Colon (tissue), 2 donors: ENCODE measurements around the gene NUDT8.

Source experiments
- FAIRE-seq: peaks from 2 replicates; lab custom pipeline; 2012; peaks lifted over from hg19 to GRCh38; lab: Jason Lieb, UNC
- donor health status: control.
- donor health status: control.

The NUDT8 gene

DNA sequence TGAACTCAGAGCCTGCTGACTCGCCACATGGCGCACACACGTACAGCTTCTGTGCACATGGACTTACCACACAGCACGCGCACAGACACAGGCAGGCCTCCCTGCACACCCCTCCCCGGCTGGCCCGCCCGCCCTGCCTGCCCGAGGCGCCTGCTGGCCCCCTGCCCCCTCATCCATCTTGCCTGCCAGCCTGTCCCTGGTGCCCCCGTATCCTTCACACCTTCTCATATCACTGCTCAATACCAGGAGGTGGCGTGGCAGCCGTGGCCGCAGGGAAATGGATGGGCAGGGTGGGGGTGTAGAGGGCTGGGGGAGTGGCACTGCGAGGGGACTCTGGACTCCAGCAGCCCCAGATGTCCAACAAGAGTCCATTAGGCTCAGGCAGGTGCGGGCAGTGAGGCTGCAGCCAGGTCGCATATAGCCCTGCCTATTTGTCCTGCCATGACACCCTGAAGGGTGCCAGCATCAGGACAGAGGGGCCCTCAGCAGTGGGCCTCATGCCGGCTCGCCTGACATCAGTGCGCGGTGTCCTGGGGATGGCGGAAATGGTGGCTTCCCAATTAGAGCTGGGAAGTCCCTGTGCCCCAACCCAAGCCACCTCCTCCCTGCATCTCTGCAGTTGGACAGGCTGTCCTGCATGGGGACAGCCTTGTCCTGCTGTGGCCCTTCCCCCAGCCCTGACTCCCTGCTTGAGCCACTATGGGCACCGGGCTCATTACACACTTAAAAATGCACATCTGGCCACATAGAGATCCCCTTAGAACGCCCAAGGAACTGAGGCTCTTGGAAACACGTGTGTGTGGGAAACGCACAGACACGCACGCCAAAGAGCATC is 11.8 kb upstream of the NUDT8 start:
- FAIRE-seq = no peak

DNA sequence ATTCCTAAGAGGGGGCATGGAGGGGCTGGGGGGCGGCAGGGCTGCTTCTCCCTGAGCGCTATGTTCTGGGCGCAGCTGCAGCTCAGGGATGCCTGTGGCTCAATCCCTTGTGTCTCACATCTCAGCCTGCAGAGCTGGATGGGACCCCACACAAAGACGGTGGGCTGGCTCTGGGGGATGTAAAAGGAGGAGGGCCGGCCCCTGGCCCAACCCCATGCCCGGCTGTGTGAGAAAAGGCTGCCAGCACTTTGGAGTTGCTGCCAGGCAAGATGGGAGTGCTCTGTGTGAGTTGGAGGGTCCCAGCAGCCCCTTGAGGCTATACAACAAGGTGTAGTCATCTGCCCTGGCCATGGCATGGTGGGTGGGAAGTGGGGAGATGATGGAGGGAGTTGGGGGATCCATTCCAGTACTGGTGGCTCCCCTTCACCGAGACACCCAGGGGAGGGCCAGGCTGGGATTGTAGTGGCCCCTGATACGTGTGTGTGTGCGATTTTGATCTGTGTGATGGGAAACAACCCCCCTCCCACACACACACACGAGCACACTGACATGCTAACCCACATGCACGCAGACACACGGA is 11.1 kb upstream of the NUDT8 start:
- no peak for FAIRE-seq

DNA sequence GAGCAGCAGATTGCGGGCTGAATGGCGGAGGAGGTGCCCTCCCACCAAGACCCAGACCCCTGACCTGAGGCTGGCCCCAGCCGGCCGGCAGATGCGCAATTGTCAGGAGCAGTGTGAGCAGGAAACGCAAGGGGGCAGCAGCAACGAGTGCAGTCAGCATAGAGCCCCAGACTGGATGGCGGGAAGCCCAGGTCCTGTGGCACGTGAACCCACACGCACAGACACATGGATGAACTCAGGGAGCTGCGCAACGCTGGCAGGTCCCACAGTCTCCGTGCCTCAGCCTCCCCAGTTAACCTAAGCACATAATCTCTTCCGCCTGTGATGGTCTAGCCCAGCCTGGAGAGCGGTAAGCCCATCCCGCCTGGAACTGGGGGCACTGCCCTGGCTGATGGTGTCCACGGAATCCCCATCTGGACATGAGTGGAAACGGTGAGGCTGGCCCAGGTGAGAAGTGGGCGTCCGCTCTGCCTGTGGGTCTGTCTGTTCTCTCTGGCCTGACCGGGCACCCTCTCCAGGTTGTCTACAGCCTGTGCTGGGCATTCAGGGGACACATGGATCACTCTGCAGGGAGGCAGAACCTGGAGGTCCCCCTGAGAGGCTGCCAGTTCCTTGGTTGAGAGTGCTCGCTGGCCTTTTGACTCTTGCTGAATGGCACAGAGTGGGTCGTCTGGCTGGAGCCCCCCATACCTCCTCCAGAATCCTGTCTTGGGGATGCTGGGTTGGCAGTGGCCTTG is 10.5 kb upstream of the NUDT8 start:
- FAIRE-seq = no peak

DNA sequence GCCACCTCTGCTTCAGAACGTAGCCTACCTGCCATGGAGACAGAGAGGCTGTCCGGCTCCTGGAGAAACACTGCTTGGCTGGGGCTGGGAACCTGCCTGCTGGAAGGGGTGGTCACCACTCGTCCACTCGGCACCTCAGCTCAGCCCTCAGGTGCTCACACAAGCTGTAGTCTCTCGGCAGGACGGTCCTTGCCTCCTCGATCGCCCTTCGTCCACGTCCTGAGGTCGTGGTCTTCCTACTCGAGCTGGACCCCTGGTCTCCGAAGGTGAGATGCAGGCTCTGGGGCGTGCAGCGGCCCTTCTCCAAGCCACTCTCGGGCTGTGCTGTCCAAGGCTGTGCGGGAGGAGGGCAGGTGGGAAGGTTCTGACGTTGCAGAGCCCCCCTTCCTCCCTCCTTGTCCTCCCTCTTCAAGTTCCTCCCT is 9.7 kb upstream of the NUDT8 start, which contains the start of gene TBX10:
Gene TBX10 (minus strand): TSS at position 326 of the 422 bp plus-strand sequence. CDS start 291 bp downstream, at position 35.
- FAIRE-seq = no peak

DNA sequence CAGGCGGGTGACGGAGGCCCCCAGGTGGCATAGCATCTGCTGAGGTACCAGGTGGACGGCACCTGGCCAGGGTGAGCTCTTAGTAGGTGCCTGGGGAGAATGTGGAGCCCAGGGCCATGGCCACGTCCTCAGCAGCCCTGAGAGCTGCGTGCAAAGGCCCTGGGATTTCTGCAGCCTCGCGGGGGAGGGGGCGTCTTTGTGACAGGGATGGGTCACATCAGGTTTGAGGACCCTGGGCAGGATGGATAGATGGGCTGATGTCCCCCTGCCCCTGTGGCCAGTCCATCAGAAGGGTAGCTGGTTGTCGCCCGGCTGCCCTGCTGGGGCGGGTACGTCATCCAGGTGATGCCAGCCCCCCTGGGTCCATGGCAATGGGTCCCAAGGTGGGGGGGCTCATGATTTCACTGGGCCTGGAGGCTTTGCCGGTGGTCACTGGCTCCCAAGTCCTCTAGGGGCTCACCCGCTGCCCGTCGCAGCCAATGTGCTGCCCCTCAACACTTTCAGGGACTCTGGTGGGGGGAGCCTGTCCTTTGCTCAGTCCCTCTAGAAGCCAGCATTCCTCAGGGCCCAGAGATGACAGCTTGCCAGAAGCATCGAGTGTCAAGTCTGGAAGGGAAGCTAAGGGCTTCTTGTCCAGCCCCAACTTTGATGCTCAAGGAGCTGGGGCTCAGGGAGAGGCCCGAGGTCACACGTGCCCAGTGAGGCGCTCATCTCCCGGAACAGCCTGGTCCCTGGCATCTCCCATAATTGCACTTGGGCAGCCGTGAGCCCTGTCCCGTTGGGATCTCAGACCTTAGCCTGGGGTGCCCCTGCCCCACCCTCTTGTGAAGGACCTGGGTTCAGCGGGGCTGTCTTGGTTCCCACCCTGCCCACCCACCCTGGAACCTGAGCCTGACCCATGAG is 9.0 kb upstream of the NUDT8 start:
- FAIRE-seq = no peak

DNA sequence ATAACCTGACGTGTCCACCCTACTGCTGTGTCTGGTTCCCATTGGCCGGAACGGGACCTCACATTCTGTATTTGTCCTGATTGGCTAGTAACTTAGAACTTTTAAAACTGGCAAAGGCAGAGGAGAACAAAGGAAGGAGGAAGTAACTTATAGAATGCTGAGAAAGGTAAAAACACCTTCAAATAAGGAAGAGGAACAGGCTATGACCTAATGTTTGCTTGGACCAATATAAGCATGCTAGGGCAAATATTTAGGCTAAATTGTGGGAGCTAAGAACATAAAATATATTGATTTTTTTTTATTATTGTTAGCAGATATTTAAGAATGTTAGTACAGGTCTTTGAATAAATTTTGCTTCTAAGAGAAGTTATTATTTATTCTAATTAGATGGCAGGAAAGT is 7.7 kb upstream of the NUDT8 start:
- peak; percentile 82 for FAIRE-seq

GRCh38 chr11:67636962-67637361 is 7.2 kb upstream of the NUDT8 start:
- FAIRE-seq = no peak

DNA sequence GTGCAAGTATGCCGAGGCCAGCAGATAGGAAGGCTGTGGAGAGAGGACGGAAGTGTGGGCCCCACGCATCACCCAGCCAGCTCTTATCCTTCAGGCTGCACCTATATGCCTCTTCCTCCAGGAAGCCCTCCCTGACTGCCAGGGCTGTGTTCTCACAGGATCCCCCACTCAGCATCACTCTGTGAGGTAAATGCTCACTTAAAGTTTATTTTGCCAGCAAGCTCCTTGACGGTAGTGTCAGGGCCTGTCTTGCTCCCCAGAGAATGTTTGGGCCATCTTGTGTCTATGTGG is 5.4 kb upstream of the NUDT8 start:
- FAIRE-seq = no peak

- FAIRE-seq = no peak
These were observed 4.9 kb upstream of the NUDT8 start for GRCh38 chr11:67634366-67635230.

DNA sequence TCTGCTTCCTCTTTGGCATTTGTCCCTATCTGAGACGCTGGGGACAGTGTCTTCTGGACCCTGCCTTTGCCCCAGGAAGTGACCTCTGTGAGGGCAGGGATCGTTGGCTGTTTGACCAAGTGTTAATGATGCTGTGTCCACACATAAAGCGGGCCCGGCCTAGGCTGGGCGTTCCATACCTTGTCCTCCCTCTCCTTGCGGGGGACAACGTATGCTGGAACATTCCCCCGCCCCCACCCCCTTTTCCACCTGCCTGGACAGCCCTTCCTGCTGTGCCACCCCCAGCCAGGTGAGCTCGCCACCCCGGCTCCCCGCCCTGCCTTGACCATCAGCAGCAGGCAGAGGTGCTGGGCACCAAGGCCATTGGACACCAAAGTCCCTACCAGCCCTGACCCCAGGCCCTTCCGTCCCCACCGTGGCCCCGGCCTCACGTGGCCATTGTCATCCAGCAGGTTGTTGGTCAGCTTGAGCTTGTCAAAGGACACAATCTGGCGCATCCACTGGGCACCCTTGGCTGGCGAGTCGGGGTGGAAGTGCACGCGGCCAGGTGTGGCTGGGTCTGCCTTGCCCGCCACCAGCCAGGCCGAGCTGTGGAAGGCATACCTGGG is 4.1 kb upstream of the NUDT8 start:
- FAIRE-seq = no peak

DNA sequence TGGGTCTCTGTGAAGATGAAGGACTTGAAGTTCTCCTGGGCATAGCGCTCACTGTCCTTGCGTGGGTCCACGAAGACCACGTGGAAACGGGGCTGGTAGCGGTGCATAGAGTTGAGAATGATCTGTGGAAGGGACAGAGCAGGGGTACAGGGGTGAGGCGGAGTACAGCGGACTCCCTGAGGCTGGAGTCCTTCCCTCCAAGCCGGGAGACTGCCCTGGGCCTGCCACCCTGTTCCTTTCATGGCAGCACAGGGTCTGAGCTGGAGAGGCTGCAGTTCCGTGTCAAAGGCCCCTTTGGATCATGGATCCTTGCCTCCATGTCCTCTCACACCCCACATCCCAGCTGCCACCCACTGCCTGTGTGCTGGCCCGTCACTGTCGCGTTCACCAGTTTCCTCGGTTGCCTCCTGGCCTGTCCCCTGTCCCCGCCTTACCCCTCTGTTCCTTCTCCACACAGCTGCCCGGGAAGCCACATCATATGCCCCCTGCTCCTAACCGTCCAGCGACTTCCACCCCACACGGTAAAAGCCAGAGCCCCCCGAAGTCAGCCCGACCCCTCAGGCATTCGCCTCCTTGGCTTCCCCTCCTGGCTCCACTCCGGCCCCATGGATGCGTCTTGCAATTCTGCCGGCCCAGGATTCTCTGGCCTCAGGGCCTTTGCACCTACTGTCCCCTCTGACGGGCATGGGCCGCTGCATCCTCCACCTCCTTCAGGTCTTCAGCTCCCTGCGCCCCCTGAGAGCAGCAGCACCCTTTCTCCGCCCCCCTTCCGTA is 3.4 kb upstream of the NUDT8 start:
- no peak for FAIRE-seq

- no peak for FAIRE-seq
These were observed 2.6 kb upstream of the NUDT8 start for GRCh38 chr11:67632175-67632981.

GRCh38 chr11:67631853-67632174 is 2.1 kb upstream of the NUDT8 start:
- no peak for FAIRE-seq

GRCh38 chr11:67631411-67631810 is 1.7 kb upstream of the NUDT8 start:
- FAIRE-seq = no peak

- no peak for FAIRE-seq
These were observed 1.2 kb upstream of the NUDT8 start for GRCh38 chr11:67630943-67631331.

DNA sequence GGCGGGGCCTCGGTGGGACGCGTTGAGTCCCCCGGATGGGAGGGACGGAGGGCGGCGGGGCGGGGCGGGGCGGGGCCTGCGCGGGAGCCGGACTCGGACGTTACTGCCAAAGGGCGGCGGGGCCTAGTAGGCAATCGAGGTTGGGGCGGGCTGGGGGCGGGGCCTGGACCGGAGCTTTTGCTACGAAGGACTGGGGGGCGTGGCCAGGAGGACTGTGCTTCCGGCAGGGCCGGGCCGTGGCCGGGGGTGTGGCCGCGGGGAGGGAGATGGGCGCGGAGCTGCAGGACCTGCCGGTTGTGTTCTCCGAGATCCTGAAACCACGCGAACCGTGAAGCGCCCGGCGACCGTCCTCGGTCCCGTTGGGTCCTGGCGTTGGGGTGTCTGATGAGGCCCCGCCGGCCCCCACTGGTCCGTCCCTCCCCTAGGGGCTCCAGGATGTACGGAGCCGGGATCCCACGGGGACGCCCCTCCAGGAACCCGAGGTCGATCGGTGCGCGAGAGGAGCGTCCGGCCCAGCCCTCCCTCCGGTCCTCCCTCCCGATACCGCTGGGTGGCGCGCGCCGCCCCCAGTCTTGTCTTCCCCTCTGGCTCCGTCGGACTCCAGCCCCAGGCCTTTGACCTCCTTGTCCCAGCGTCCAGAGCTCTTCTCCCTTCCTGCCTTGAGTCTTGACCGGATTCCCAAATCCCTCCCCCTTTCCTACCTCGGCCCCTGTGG is 648 bp upstream of the NUDT8 start:
- no peak for FAIRE-seq

DNA sequence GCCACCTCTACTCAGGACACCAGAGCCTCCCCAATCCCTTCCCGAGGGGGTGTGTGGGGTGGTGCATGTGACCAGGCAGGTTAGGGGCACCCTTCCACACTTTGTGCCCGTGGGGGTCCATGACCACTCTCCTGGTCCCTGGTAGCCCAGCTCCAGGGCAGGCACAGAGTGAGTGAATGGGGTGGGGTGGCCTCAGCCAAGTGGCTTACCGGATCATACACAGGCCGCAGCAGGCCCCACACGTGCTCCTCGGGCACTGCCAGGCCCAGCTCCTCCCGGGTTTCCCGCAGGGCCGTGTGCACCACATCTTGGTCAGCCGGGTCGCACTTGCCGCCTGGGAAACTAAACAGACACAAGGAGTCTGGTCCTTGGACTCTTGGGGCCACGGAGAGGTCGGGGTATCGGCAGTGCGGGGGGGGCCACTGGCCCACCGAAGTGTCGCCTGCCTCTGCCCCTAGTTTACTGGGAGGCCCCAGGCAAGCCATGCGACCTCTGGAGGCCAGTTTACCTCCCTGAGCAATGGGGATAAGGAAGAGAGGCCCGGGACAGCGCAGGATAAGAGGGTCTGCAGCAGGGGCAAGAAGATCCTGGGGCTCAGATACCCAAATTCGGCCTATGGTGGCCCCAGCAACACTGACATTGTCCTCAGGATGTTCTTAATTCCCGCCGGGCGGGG is 889 bp downstream of the NUDT8 start:
- no peak for FAIRE-seq
